Neural cell (in vitro differentiated cells): ENCODE measurements around the gene NPEPL1. TPM values are rescaled to one million over a fixed set of nuclear protein-coding genes. Genes with fewer than 3 reads are reported as not detected.
A peak's percentile ranks its signal among the peaks of the same experiment; 100 is the strongest.

Experiments used
- H2AFZ ChIP-seq: fragments of 200-600, 300-800 bp; sonication (generic), shearing (Covaris generic); 2 replicates; pipeline ENCODE4 v1.6.0; 2014; ENCODE audit warnings: low read depth, mild to moderate bottlenecking, antibody characterized with exemption, low read length, moderate library complexity
- H3F3A ChIP-seq: fragments of 200-600 bp; shearing (Covaris generic); 2 replicates; pipeline ENCODE4 v1.6.1; 2016; ENCODE audit warnings: mild to moderate bottlenecking, moderate library complexity, mixed read lengths, antibody characterized with exemption, low read length; ENCODE audit not compliant: insufficient read depth, poor library complexity, severe bottlenecking
- H3K27ac ChIP-seq: fragments of 200-600, 300-800 bp; sonication (generic), shearing (Covaris generic); 2 replicates; pipeline ENCODE4 v1.5.1; 2014; ENCODE audit warnings: mild to moderate bottlenecking, low read length, moderate library complexity
- H3K27me3 ChIP-seq: fragments of 300-800, 200-600 bp; sonication (generic), shearing (Covaris generic); 2 replicates; pipeline ENCODE4 v1.6.0; 2014; ENCODE audit warnings: mild to moderate bottlenecking, low read depth, low read length, moderate library complexity; ENCODE audit not compliant: insufficient read depth
- H3K36me3 ChIP-seq: fragments of 300-800, 200-600 bp; sonication (generic), shearing (Covaris generic); 2 replicates; pipeline ENCODE4 v1.5.1; 2014; ENCODE audit warnings: mild to moderate bottlenecking, antibody characterized with exemption, low read length, moderate library complexity; ENCODE audit not compliant: insufficient read depth
- H3K4me2 ChIP-seq: fragments of 300-800, 200-600 bp; sonication (generic), shearing (Covaris generic); 2 replicates; pipeline ENCODE4 v1.6.0; 2014; ENCODE audit warnings: mild to moderate bottlenecking, low read length
- H3K4me3 ChIP-seq: fragments of 300-800, 200-600 bp; sonication (generic), shearing (Covaris generic); 2 replicates; pipeline ENCODE4 v1.5.1; 2014; ENCODE audit warnings: mild to moderate bottlenecking, low read length, moderate library complexity
- H3K79me2 ChIP-seq: fragments of 200-600 bp; shearing (Covaris generic); replicated peaks from 2 replicates; pipeline ENCODE4 v1.6.0; 2014; ENCODE audit warnings: mild to moderate bottlenecking, low read length, moderate library complexity; ENCODE audit not compliant: insufficient read depth
- H3K9ac ChIP-seq: fragments of 300-800, 200-600 bp; sonication (generic), shearing (Covaris generic); 2 replicates; pipeline ENCODE4 v1.6.1; 2016; ENCODE audit warnings: mild to moderate bottlenecking, low read length, mixed read lengths
- H3K9me2 ChIP-seq: fragments of 200-600 bp; shearing (Covaris generic); 2 replicates; pipeline ENCODE4 v1.6.1; 2016; ENCODE audit warnings: mild to moderate bottlenecking, low read length, mixed read lengths; ENCODE audit not compliant: insufficient read depth
- H3K9me3 ChIP-seq: fragments of 200-600, 300-800 bp; sonication (generic), shearing (Covaris generic); 2 replicates; pipeline ENCODE4 v1.6.1; 2016; ENCODE audit warnings: mild to moderate bottlenecking, mixed run types, low read length, moderate library complexity, mixed read lengths
- H4K20me1 ChIP-seq: fragments of 200-600 bp; shearing (Covaris generic); 2 replicates; pipeline ENCODE4 v1.6.1; 2016; ENCODE audit warnings: mild to moderate bottlenecking, mixed run types; ENCODE audit not compliant: insufficient read depth
- CTCF ChIP-seq: fragments of 450-650 bp; IDR thresholded peaks from 2 replicates; pipeline ENCODE4 v1.5.1; 2014; ENCODE audit warnings: antibody characterized with exemption, mild to moderate bottlenecking, moderate library complexity; ENCODE audit not compliant: poor library complexity, severe bottlenecking
- EP300 ChIP-seq: fragments of 450-650 bp; conservative IDR thresholded peaks from 2 replicates; pipeline ENCODE4 v1.6.1; 2014; ENCODE audit warnings: antibody characterized with exemption, mild to moderate bottlenecking, moderate library complexity; ENCODE audit not compliant: poor library complexity, severe bottlenecking
- EZH2 ChIP-seq: fragments of 200-600, 300-800 bp; shearing (Covaris generic), sonication (generic); IDR thresholded peaks from 2 replicates; pipeline ENCODE4 v1.6.1; 2014; ENCODE audit warnings: antibody characterized with exemption, low read length, borderline replicate concordance, mild to moderate bottlenecking; ENCODE audit not compliant: insufficient read depth, poor library complexity, severe bottlenecking
- MXI1 ChIP-seq: fragments of 450-650 bp; conservative IDR thresholded peaks from 2 replicates; pipeline ENCODE4 v1.6.1; 2014; ENCODE audit warnings: antibody characterized with exemption, mild to moderate bottlenecking; ENCODE audit not compliant: poor library complexity, severe bottlenecking
- POLR2AphosphoS5 ChIP-seq: IDR thresholded peaks from 2 replicates; pipeline ENCODE4 v1.6.1; 2012
- RAD21 ChIP-seq: fragments of 450-650 bp; conservative IDR thresholded peaks from 2 replicates; pipeline ENCODE4 v1.6.1; 2014; ENCODE audit warnings: antibody characterized with exemption, mild to moderate bottlenecking, moderate library complexity
- REST ChIP-seq: IDR thresholded peaks from 2 replicates; pipeline ENCODE4 v1.6.1; 2012; ENCODE audit warnings: borderline replicate concordance
- SMC3 ChIP-seq: fragments of 450-650 bp; conservative IDR thresholded peaks from 2 replicates; pipeline ENCODE4 v1.6.1; 2014; ENCODE audit warnings: antibody characterized with exemption, mild to moderate bottlenecking, moderate library complexity; ENCODE audit not compliant: poor library complexity
- TAF1 ChIP-seq: IDR thresholded peaks from 2 replicates; pipeline ENCODE4 v1.6.1; 2012; ENCODE audit warnings: low read depth
- polyA plus RNA-seq: library from polyadenylated mRNA; depleted of rRNA; stranded (reverse); fragments of >200 nt; gene quantifications from 2 replicates; pipeline ENCODE4 v1.2.3, GENCODE V29; 2014

Gene NPEPL1
- polyA plus RNA-seq, 1 donor from 2014 or later = 63.4 TPM

GRCh38 chr20:58650181-58650775 is 42.3 kb upstream of the NPEPL1 start:
- H3K27ac ChIP-seq = no peak overlapping the region
- peaks cover 15% of the 10 kb centered on the region for H3K27me3 ChIP-seq
- no peaks in the 10 kb centered on the region for H3K9me3 ChIP-seq
- H2AFZ ChIP-seq = no peak overlapping the region
- H3K79me2 ChIP-seq = peaks cover 34% of the 10 kb centered on the region
- peaks cover 16% of the 10 kb centered on the region for H4K20me1 ChIP-seq
- H3K9me2 ChIP-seq = no peaks in the 10 kb centered on the region
- H3F3A ChIP-seq = no peaks in the 10 kb centered on the region
- peak overlapping the region; percentile 77 for H3K4me3 ChIP-seq
- H3K9ac ChIP-seq = no peak overlapping the region
- peak overlapping the region; percentile 82 for H3K4me2 ChIP-seq
- no peaks in the 10 kb centered on the region for H3K36me3 ChIP-seq
- TF ChIP-seq CTCF (no peak), TAF1 (no peak), POLR2AphosphoS5 (no peak), SMC3 (no peak), EZH2 (no peak), EP300 (no peak), RAD21 (no peak), REST (no peak), MXI1 (no peak)

DNA sequence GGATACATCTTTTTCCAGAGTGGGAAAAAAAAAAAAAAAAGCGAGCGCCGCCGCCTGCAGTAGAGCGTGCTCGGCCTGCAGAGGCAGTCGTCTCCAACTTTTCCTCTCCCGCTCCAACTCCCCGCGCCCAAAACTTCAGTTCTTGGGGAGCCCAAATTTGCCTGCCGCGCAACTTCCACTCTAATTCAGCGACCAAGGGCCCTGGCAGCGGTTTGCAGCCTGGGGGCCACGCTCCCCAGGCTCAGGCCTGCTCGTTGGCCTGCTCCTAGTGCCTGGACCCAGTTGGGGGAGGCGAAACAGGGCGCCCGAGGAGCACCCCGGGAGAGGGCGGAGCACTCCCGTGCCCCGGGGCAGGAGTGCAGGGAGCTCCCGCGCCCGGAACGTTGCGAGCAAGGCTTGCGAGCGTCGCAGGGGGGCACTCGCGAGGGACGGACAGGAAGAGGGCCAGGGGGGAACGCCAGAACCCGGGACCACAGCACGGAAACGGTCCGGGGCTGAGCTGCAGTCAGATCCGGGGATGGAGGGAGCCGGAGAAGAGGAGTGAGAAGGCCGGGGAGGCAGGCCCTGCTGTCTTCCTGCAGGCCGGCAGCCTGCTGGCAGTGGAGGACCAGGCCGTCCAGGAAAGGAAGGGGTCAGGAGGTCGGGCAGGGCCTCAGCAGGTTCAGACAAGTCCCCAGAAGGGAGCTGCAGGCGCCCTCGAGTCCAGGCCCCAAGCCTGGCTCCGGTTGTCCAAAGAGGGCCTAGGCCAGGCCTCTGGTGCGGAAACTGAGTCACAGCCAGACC is 41.6 kb upstream of the NPEPL1 start, which contains the start of gene STX16:
Gene STX16, plus strand, starts transcription at position 508 of the 783 bp plus-strand sequence. CDS start 724 bp downstream, outside the sequence.
- Histone ChIP-seq H3K79me2 (peaks cover 41% of the 10 kb centered on the region), H3K9me2 (no peaks in the 10 kb centered on the region), H3K9me3 (no peaks in the 10 kb centered on the region), H4K20me1 (peaks cover 22% of the 10 kb centered on the region), H3K27me3 (peaks cover 15% of the 10 kb centered on the region), H3F3A (no peaks in the 10 kb centered on the region), H3K4me2 (peak within 1 kb of the TSS; percentile 82), H3K4me3 (peak within 1 kb of the TSS; percentile 77), H3K9ac (peak within 1 kb of the TSS; percentile 92), H2AFZ (peak within 1 kb of the TSS; percentile 99), H3K27ac (peak within 1 kb of the TSS; percentile 85), H3K36me3 (no peaks in the 10 kb centered on the region)
- TF ChIP-seq SMC3 (peak; percentile 43), CTCF (peak; percentile 78), POLR2AphosphoS5 (peak; percentile 92), EZH2 (no peak), RAD21 (peak; percentile 61), MXI1 (peak; percentile 55), EP300 (peak; percentile 34), REST (no peak), TAF1 (no peak)
